Left colon (tissue), 2 donors: Measurements from ENCODE around the gene PTGES2. TPM values are rescaled to one million over a fixed set of nuclear protein-coding genes. Genes with fewer than 3 reads are reported as not detected.
"Not testable (repeated sequence)": the region's sequence is repeated elsewhere in the genome, so short reads cannot be mapped to it uniquely, and the experiment has no call there.

Source experiments
- ATAC-seq: fragments of 200-7000 bp; cut with Tn5 transposase; one replicate; pipeline ENCODE4 v1.9.1; 2020; ENCODE audit warnings: mild to moderate bottlenecking, moderate library complexity
- DNase-seq, 2 donors: peaks; one replicate each; pipeline ENCODE4 v3.0.0-alpha.2; 2020
- intact Hi-C, 2 donors: fragments of 100-400 bp; cut with DNase I in 1 of 2; cut with micrococcal nuclease in 1 of 2; formaldehyde crosslinking; loops; one replicate each; pipeline versions ENCODE4 v1.11.2 to v1.14.0; 2022; cut with DNase I, micrococcal nuclease
- total RNA-seq, 2 donors: library from RNA; stranded (reverse); fragmentation: NEBNext Ultra II Directional; extraction: Animal tissue kit (Norgen Biotek cat#: 25700); gene quantifications; one replicate each; pipeline ENCODE4 v1.2.1, GENCODE V29; 2021
- donor health status: DM: no; HTN: no; CAD: no.
- donor health status: DM: yes; HTN: yes; CAD: no.

PTGES2 gene
- total RNA-seq, 2 donors from 2014 or later = 84.2 to 113 TPM

- intact Hi-C loops = no loop called here
- no peak for ATAC-seq
- no peak for DNase-seq
Measured at GRCh38 chr9:128081056-128081455, 46.5 kb downstream of the PTGES2 start.

- DNase-seq = no peak
- intact Hi-C loops = no loop called here
Measured at GRCh38 chr9:128080206-128080605, 47.3 kb downstream of the PTGES2 start.

GRCh38 chr9:128078504-128079434, 48.8 kb downstream of the PTGES2 start:
- peak; percentile 82 for ATAC-seq

More at GRCh38 chr9:128080206-128080605, 47.3 kb downstream of the PTGES2 start:
- no peak for ATAC-seq

GRCh38 chr9:128077847-128078503, 49.6 kb downstream of the PTGES2 start:
- intact Hi-C loops = no loop called here
- DNase-seq (no peak), ATAC-seq (peak; percentile 58)

More at GRCh38 chr9:128078504-128079434, 48.8 kb downstream of the PTGES2 start:
- intact Hi-C loops = no loop called here
- DNase-seq = peak in 1 of 2 donors; percentile 78

GRCh38 chr9:128073253-128073886, 54.2 kb downstream of the PTGES2 start:
- intact Hi-C loops = no loop called here
- DNase-seq = no peak
- no peak for ATAC-seq

GRCh38 chr9:128072144-128073021, 55.1 kb downstream of the PTGES2 start:
- DNase-seq = peak; percentile 88 to 92
- intact Hi-C loops = no loop called here
- peak; percentile 4 for ATAC-seq

- ATAC-seq, intact Hi-C loops: not testable (repeated sequence)
- peak in 1 of 2 donors; percentile 27 for DNase-seq
Measured at GRCh38 chr9:128071475-128071874, 56.1 kb downstream of the PTGES2 start.

- ATAC-seq (no peak), DNase-seq (peak in 1 of 2 donors; percentile 13)
- intact Hi-C loops = no loop called here
Measured at GRCh38 chr9:128070874-128071273, 56.7 kb downstream of the PTGES2 start.

Other genes with a start within 250 kb of the PTGES2 start
- 100 to 1,000 TPM; 222 to 302 TPM for gene ST6GALNAC6, start 228.1 kb downstream of the PTGES2 start, total RNA-seq
- 10 to 100 TPM; 37.5 to 46.9 TPM for gene ST6GALNAC4, start 210.7 kb downstream of the PTGES2 start, total RNA-seq
- 1 to 10 TPM; 1.3 to 1.9 TPM for gene PIP5KL1, start 197.0 kb downstream of the PTGES2 start, total RNA-seq
- gene DPM2, start 189.9 kb downstream of the PTGES2 start, total RNA-seq = 10 to 100 TPM; 25.1 to 28.6 TPM
- gene EEIG1, start 146.7 kb downstream of the PTGES2 start, total RNA-seq = 100 to 1,000 TPM; 157 to 175 TPM
- gene NAIF1, start 60.4 kb downstream of the PTGES2 start, total RNA-seq = 10 to 100 TPM in 1 of 2 donors, 1 to 10 TPM in 1; 10.0 to 10.5 TPM
- 10 to 100 TPM; 20.5 to 26.2 TPM for gene SLC25A25, start 59.5 kb downstream of the PTGES2 start, total RNA-seq
- 100 to 1,000 TPM in 1 of 2 donors, 10 to 100 TPM in 1; 12.3 to 358 TPM for gene LCN2, start 21.7 kb upstream of the PTGES2 start, total RNA-seq
- gene BBLN, start 32.5 kb upstream of the PTGES2 start, total RNA-seq = 10 to 100 TPM; 35.6 to 50.5 TPM
- gene CIZ1, start 63.8 kb upstream of the PTGES2 start, total RNA-seq = 100 to 1,000 TPM in 1 of 2 donors, 10 to 100 TPM in 1; 88.9 to 103 TPM
- 1 to 10 TPM; 3.8 to 7.8 TPM for gene DNM1, start 75.7 kb upstream of the PTGES2 start, total RNA-seq
- gene GOLGA2, start 148.3 kb upstream of the PTGES2 start, total RNA-seq = 100 to 1,000 TPM in 1 of 2 donors, 10 to 100 TPM in 1; 83.6 to 104 TPM
- 10 to 100 TPM; 11.0 to 13.2 TPM for gene SWI5, start 148.5 kb upstream of the PTGES2 start, total RNA-seq
- 10 to 100 TPM; 22.5 to 28.7 TPM for gene TRUB2, start 194.7 kb upstream of the PTGES2 start, total RNA-seq
- 10 to 100 TPM; 51.1 to 64.4 TPM for gene COQ4, start 195.1 kb upstream of the PTGES2 start, total RNA-seq
- gene SLC27A4, start 212.8 kb upstream of the PTGES2 start, total RNA-seq = 10 to 100 TPM; 46.0 to 58.2 TPM
- gene URM1, start 243.6 kb upstream of the PTGES2 start, total RNA-seq = 10 to 100 TPM; 50.9 to 69.3 TPM